CD4-positive, alpha-beta T cell treated with Interleukin-4 for 4 hours (primary cell): ENCODE results near the gene SHMT2.
"Not testable (repeated sequence)": the region's sequence is repeated elsewhere in the genome, so short reads cannot be mapped to it uniquely, and the experiment has no call there.

Experiments used
- DNase-seq: peaks from one replicate; pipeline ENCODE4 v3.0.0-alpha.2; 2020

The SHMT2 gene

GRCh38 chr12:57272337-57273151 lies 43.0 kb downstream of the SHMT2 start:
- no peak for DNase-seq

DNA sequence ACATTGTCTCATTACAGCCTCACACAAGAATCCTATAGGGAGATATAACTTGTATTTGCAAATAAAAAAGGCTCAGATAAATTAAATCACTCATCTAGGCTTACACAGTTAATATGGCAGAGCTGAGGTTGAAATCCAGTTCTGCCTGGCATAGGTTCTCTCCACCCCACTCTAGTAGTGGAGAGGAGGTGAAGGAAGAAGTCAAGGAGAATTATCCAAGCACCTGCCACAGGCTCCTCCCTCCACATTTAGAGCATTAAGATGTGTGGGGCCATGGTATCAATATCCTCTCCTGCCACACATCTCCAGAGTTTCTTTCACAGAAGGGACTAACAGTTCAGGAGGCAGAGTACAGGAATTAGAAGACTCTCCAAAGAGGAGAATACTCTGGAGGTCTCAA lies 44.0 kb downstream of the SHMT2 start:
- DNase-seq: no peak

DNA sequence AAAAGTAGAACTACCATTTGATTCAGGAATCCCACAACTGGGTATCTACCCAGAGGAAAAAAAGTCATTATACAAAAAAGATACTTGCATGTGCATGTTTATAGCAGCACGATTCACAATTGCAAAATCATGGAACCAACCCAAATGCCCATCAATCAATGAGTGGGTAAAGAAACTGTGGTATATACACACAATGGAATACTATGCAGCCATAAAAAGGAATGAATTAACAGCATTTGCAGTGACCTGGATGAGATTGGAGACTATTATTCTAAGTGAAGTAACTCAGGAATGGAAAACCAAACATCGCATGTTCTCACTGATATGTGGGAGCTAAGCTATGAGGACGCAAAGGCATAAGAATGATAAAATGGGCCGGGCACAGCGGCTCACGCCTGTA lies 46.7 kb downstream of the SHMT2 start:
- not testable (repeated sequence) for DNase-seq

GRCh38 chr12:57276935-57277563 lies 47.5 kb downstream of the SHMT2 start:
- no peak for DNase-seq

GRCh38 chr12:57278465-57279381 lies 49.2 kb downstream of the SHMT2 start:
- no peak for DNase-seq

- peak; percentile 78 for DNase-seq
These were observed 50.9 kb downstream of the SHMT2 start for GRCh38 chr12:57280211-57281062.

GRCh38 chr12:57282073-57282472 lies 52.6 kb downstream of the SHMT2 start:
- DNase-seq: not testable (repeated sequence)
